ENCODE measurements around the gene ENTPD8.

The ENTPD8 gene

GRCh38 chr9:137456864-137457405 is 15.8 kb upstream of the ENTPD8 start:
- no peaks in the 10 kb centered on the region for H3K27me3 ChIP-seq (ENCODE audit: insufficient read depth, low read length)
- H2AFZ ChIP-seq (ENCODE audit: low read length, unreplicated experiment): no peak overlapping the region
- H3K4me3 ChIP-seq (ENCODE audit: low read depth, low read length): peak overlapping the region; percentile 98
- H3K27ac ChIP-seq (ENCODE audit: low read depth, low read length): peak overlapping the region; percentile 77
- H3K4me1 ChIP-seq (ENCODE audit: control insufficient read depth, insufficient read depth, low read length, unreplicated experiment): peaks cover 34% of the 10 kb centered on the region
- H3K36me3 ChIP-seq (ENCODE audit: insufficient read depth, low read length): peaks cover 10% of the 10 kb centered on the region; the same call in 1 of the 2 replicates
- H3K79me2 ChIP-seq (ENCODE audit: control insufficient read depth, insufficient read depth, low read length, unreplicated experiment): peaks cover 14% of the 10 kb centered on the region

- H3K4me3 ChIP-seq (ENCODE audit: low read depth, low read length): peak overlapping the region; percentile 98; the same call in 1 of the 2 replicates
- H3K79me2 ChIP-seq (ENCODE audit: control insufficient read depth, insufficient read depth, low read length, unreplicated experiment): peaks cover 14% of the 10 kb centered on the region
- H3K4me1 ChIP-seq (ENCODE audit: control insufficient read depth, insufficient read depth, low read length, unreplicated experiment): peaks cover 34% of the 10 kb centered on the region
- peaks cover 10% of the 10 kb centered on the region; the same call in 1 of the 2 replicates for H3K36me3 ChIP-seq (ENCODE audit: insufficient read depth, low read length)
- H3K27ac ChIP-seq (ENCODE audit: low read depth, low read length): peak overlapping the region; percentile 77
- no peaks in the 10 kb centered on the region for H3K27me3 ChIP-seq (ENCODE audit: insufficient read depth, low read length)
- no peak overlapping the region for H2AFZ ChIP-seq (ENCODE audit: low read length, unreplicated experiment)
Observed at GRCh38 chr9:137456061-137456863, 15.1 kb upstream of the ENTPD8 start.

- Histone ChIP-seq H3K79me2 (ENCODE audit: control insufficient read depth, insufficient read depth, low read length, unreplicated experiment) (peaks cover 14% of the 10 kb centered on the region), H3K36me3 (ENCODE audit: insufficient read depth, low read length) (peaks cover 10% of the 10 kb centered on the region; the same call in 1 of the 2 replicates), H2AFZ (ENCODE audit: low read length, unreplicated experiment) (no peak overlapping the region), H3K27ac (ENCODE audit: low read depth, low read length) (no peak overlapping the region; the same call in 1 of the 2 replicates), H3K27me3 (ENCODE audit: insufficient read depth, low read length) (no peaks in the 10 kb centered on the region), H3K4me1 (ENCODE audit: control insufficient read depth, insufficient read depth, low read length, unreplicated experiment) (peaks cover 34% of the 10 kb centered on the region), H3K4me3 (ENCODE audit: low read depth, low read length) (no peak overlapping the region)
Observed at GRCh38 chr9:137455359-137455991, 14.3 kb upstream of the ENTPD8 start.

GRCh38 chr9:137454597-137455358 is 13.6 kb upstream of the ENTPD8 start:
- H3K4me3 ChIP-seq (ENCODE audit: low read depth, low read length): no peak overlapping the region
- peaks cover 14% of the 10 kb centered on the region for H3K79me2 ChIP-seq (ENCODE audit: control insufficient read depth, insufficient read depth, low read length, unreplicated experiment)
- no peak overlapping the region for H3K27ac ChIP-seq (ENCODE audit: low read depth, low read length)
- no peaks in the 10 kb centered on the region for H3K27me3 ChIP-seq (ENCODE audit: insufficient read depth, low read length)
- no peak overlapping the region for H2AFZ ChIP-seq (ENCODE audit: low read length, unreplicated experiment)
- H3K4me1 ChIP-seq (ENCODE audit: control insufficient read depth, insufficient read depth, low read length, unreplicated experiment): peaks cover 34% of the 10 kb centered on the region
- H3K36me3 ChIP-seq (ENCODE audit: insufficient read depth, low read length): peaks cover 10% of the 10 kb centered on the region; the same call in 1 of the 2 replicates

- H3K79me2 ChIP-seq (ENCODE audit: control insufficient read depth, insufficient read depth, low read length, unreplicated experiment): peaks cover 14% of the 10 kb centered on the region
- no peak overlapping the region for H3K27ac ChIP-seq (ENCODE audit: low read depth, low read length)
- H2AFZ ChIP-seq (ENCODE audit: low read length, unreplicated experiment): no peak overlapping the region
- peaks cover 29% of the 10 kb centered on the region for H3K4me1 ChIP-seq (ENCODE audit: control insufficient read depth, insufficient read depth, low read length, unreplicated experiment)
- H3K27me3 ChIP-seq (ENCODE audit: insufficient read depth, low read length): no peaks in the 10 kb centered on the region
- no peak overlapping the region for H3K4me3 ChIP-seq (ENCODE audit: low read depth, low read length)
- peaks cover 10% of the 10 kb centered on the region; the same call in 1 of the 2 replicates for H3K36me3 ChIP-seq (ENCODE audit: insufficient read depth, low read length)
Observed at GRCh38 chr9:137454145-137454596, 13.0 kb upstream of the ENTPD8 start.

- H3K27ac ChIP-seq (ENCODE audit: low read depth, low read length): no peak overlapping the region
- H2AFZ ChIP-seq (ENCODE audit: low read length, unreplicated experiment): no peak overlapping the region
- H3K4me3 ChIP-seq (ENCODE audit: low read depth, low read length): no peak overlapping the region
- peaks cover 29% of the 10 kb centered on the region for H3K4me1 ChIP-seq (ENCODE audit: control insufficient read depth, insufficient read depth, low read length, unreplicated experiment)
- H3K36me3 ChIP-seq (ENCODE audit: insufficient read depth, low read length): peaks cover 10% of the 10 kb centered on the region; the same call in 1 of the 2 replicates
- peaks cover 12% of the 10 kb centered on the region for H3K79me2 ChIP-seq (ENCODE audit: control insufficient read depth, insufficient read depth, low read length, unreplicated experiment)
- H3K27me3 ChIP-seq (ENCODE audit: insufficient read depth, low read length): no peaks in the 10 kb centered on the region
Observed at GRCh38 chr9:137453643-137454081, 12.5 kb upstream of the ENTPD8 start.

GRCh38 chr9:137452761-137453642 is 11.8 kb upstream of the ENTPD8 start:
- peaks cover 25% of the 10 kb centered on the region for H3K4me1 ChIP-seq (ENCODE audit: control insufficient read depth, insufficient read depth, low read length, unreplicated experiment)
- H3K27ac ChIP-seq (ENCODE audit: low read depth, low read length): no peak overlapping the region
- H2AFZ ChIP-seq (ENCODE audit: low read length, unreplicated experiment): no peak overlapping the region
- peaks cover 10% of the 10 kb centered on the region; the same call in 1 of the 2 replicates for H3K36me3 ChIP-seq (ENCODE audit: insufficient read depth, low read length)
- no peak overlapping the region for H3K4me3 ChIP-seq (ENCODE audit: low read depth, low read length)
- H3K27me3 ChIP-seq (ENCODE audit: insufficient read depth, low read length): no peaks in the 10 kb centered on the region
- peaks cover 5% of the 10 kb centered on the region for H3K79me2 ChIP-seq (ENCODE audit: control insufficient read depth, insufficient read depth, low read length, unreplicated experiment)

- H3K36me3 ChIP-seq (ENCODE audit: insufficient read depth, low read length): peaks cover 10% of the 10 kb centered on the region; the same call in 1 of the 2 replicates
- no peak overlapping the region for H3K27ac ChIP-seq (ENCODE audit: low read depth, low read length)
- peaks cover 17% of the 10 kb centered on the region for H3K4me1 ChIP-seq (ENCODE audit: control insufficient read depth, insufficient read depth, low read length, unreplicated experiment)
Observed at GRCh38 chr9:137452006-137452760, 11.0 kb upstream of the ENTPD8 start.

More at GRCh38 chr9:137452006-137452760, 11.0 kb upstream of the ENTPD8 start:
- no peaks in the 10 kb centered on the region for H3K27me3 ChIP-seq (ENCODE audit: insufficient read depth, low read length)
- no peak overlapping the region for H2AFZ ChIP-seq (ENCODE audit: low read length, unreplicated experiment)
- H3K4me3 ChIP-seq (ENCODE audit: low read depth, low read length): no peak overlapping the region
- H3K79me2 ChIP-seq (ENCODE audit: control insufficient read depth, insufficient read depth, low read length, unreplicated experiment): no peaks in the 10 kb centered on the region
